Nephron progenitor cell (in vitro differentiated cells): Measurements from ENCODE around the gene ANKS1B.

ENCODE experiments used
- DNase-seq: peaks from one replicate; pipeline ENCODE4 v3.0.0; 2021
- H3K27ac Mint-ChIP-seq: 2 replicates; pipeline ENCODE4 v1.8.0; 2021; ENCODE audit warnings: mild to moderate bottlenecking, moderate library complexity, mixed read lengths
- H3K27me3 Mint-ChIP-seq: 2 replicates; pipeline ENCODE4 v1.8.0; 2021; ENCODE audit warnings: mild to moderate bottlenecking, low read depth, mixed read lengths; ENCODE audit not compliant: poor library complexity
- H3K36me3 Mint-ChIP-seq: 2 replicates; pipeline ENCODE4 v1.8.0; 2021; ENCODE audit warnings: low read depth, mixed read lengths
- H3K4me1 Mint-ChIP-seq: 2 replicates; pipeline ENCODE4 v1.8.0; 2021; ENCODE audit warnings: mixed read lengths
- H3K4me3 Mint-ChIP-seq: 2 replicates; pipeline ENCODE4 v1.8.0; 2021; ENCODE audit warnings: mild to moderate bottlenecking, moderate library complexity, mixed read lengths
- H3K9me3 Mint-ChIP-seq: 2 replicates; pipeline ENCODE4 v1.8.0; 2021; ENCODE audit warnings: mild to moderate bottlenecking, moderate library complexity, mixed read lengths
- CTCF ChIP-seq: fragments of 200-600 bp; sonication (generic); IDR thresholded peaks from 2 replicates; pipeline ENCODE4 v1.5.0; 2021; ENCODE audit warnings: antibody characterized with exemption

Gene ANKS1B

DNA sequence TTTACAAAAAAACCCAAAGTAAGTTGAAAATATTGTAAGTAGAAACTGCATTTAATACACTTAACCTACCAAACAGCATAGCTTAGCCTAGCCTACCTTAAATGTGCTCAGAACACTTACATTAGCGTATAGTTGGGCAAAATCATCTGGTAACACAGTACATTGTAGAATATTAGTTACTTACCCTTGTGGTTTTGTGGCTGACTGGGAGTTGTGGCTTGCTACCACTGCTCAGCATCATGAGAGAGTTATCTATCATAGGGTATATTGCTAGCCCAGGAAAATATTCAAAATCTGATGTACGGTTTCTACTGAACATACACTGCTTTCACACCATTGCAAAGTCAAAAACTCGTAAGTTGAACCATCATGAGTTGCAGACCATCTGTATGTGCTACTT lies 478.9 kb downstream of the ANKS1B start:
- TF ChIP-seq CTCF, result no peak
- Mint-ChIP-seq H3K27me3 (no peaks in the 10 kb centered on the region), H3K4me1 (no peaks in the 10 kb centered on the region), H3K36me3 (no peaks in the 10 kb centered on the region), H3K9me3 (peaks cover 3% of the 10 kb centered on the region), H3K27ac (no peak overlapping the region), H3K4me3 (no peak overlapping the region)
- DNase-seq, result no peak

GRCh38 chr12:99498756-99499155 lies 486.0 kb downstream of the ANKS1B start:
- no peaks in the 10 kb centered on the region for H3K4me1 Mint-ChIP-seq
- DNase-seq, result no peak
- no peak overlapping the region for H3K27ac Mint-ChIP-seq
- peaks cover 3% of the 10 kb centered on the region for H3K27me3 Mint-ChIP-seq
- no peaks in the 10 kb centered on the region for H3K9me3 Mint-ChIP-seq
- H3K36me3 Mint-ChIP-seq, result no peaks in the 10 kb centered on the region
- no peak for TF ChIP-seq CTCF
- H3K4me3 Mint-ChIP-seq, result no peak overlapping the region

DNA sequence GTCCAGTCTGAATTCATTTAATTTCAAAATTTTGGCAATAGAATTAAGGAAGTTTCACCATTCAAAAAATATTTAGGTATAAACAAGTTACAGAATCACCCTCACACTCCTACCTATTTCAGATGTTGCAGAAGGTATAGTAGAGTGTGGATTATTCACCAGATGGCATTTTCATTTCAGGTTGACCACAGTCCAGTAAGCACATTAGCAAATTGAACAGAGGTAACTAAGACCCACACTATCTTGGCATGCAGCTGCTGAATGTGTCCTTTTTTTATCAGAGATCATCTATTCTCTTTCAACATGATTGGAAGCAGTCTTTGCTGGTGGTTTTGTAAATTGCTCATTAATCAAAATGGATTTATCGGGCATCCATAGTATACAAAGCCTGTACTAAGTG lies 488.9 kb downstream of the ANKS1B start:
- no peak for TF ChIP-seq CTCF
- Mint-ChIP-seq H3K9me3 (no peaks in the 10 kb centered on the region), H3K27me3 (peaks cover 3% of the 10 kb centered on the region), H3K4me1 (no peaks in the 10 kb centered on the region), H3K4me3 (no peak overlapping the region), H3K36me3 (no peaks in the 10 kb centered on the region), H3K27ac (no peak overlapping the region)
- DNase-seq, result no peak

- Mint-ChIP-seq H3K36me3 (no peaks in the 10 kb centered on the region), H3K4me3 (no peak overlapping the region), H3K4me1 (no peaks in the 10 kb centered on the region), H3K9me3 (no peaks in the 10 kb centered on the region), H3K27ac (no peak overlapping the region), H3K27me3 (peaks cover 3% of the 10 kb centered on the region)
- DNase-seq, result no peak
- no peak for TF ChIP-seq CTCF
Measured at GRCh38 chr12:99493197-99493596, 491.5 kb downstream of the ANKS1B start.

DNA sequence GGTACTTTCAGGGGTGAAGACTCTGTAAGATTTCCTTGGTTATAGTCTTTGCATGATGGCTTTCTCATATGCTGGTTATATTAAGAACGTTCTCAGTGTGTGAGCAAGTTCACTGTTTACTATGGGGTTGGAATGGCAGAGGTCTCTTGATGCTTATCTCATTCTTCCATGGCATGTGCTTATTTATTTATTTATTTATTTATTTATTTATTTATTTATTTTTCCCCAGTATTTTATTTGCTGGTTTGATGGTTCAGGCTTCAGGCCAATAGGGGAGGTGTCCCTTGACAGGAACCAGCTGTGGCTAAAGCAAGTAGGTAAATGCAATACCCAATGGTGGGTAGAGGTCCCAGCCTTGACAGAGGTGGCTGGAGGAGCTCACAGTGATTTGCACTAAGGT lies 498.5 kb downstream of the ANKS1B start:
- H3K36me3 Mint-ChIP-seq, result no peaks in the 10 kb centered on the region
- H3K4me1 Mint-ChIP-seq, result no peaks in the 10 kb centered on the region
- no peak overlapping the region for H3K4me3 Mint-ChIP-seq
- no peak overlapping the region for H3K27ac Mint-ChIP-seq
- no peak for TF ChIP-seq CTCF
- H3K9me3 Mint-ChIP-seq, result peaks cover 28% of the 10 kb centered on the region
- no peaks in the 10 kb centered on the region for H3K27me3 Mint-ChIP-seq
- DNase-seq, result no peak

GRCh38 chr12:99479149-99479548 lies 505.6 kb downstream of the ANKS1B start:
- H3K4me1 Mint-ChIP-seq, result peaks cover 7% of the 10 kb centered on the region
- H3K27ac Mint-ChIP-seq, result no peak overlapping the region
- no peaks in the 10 kb centered on the region for H3K27me3 Mint-ChIP-seq
- no peak for DNase-seq
- no peaks in the 10 kb centered on the region for H3K36me3 Mint-ChIP-seq
- TF ChIP-seq CTCF, result no peak
- H3K4me3 Mint-ChIP-seq, result no peak overlapping the region
- H3K9me3 Mint-ChIP-seq, result peaks cover 12% of the 10 kb centered on the region
